ENCODE data around the gene NCL. TPM values are rescaled to one million over a fixed set of nuclear protein-coding genes. Genes with fewer than 3 reads are reported as not detected.

Gene NCL
- total and polyA plus RNA-seq, 2 of the 13 experiments (the other 11 are each of a cell fraction or from before 2014, with no cell fraction given), result 105 to 779 TPM

- TF ChIP-seq, protein P1, sequence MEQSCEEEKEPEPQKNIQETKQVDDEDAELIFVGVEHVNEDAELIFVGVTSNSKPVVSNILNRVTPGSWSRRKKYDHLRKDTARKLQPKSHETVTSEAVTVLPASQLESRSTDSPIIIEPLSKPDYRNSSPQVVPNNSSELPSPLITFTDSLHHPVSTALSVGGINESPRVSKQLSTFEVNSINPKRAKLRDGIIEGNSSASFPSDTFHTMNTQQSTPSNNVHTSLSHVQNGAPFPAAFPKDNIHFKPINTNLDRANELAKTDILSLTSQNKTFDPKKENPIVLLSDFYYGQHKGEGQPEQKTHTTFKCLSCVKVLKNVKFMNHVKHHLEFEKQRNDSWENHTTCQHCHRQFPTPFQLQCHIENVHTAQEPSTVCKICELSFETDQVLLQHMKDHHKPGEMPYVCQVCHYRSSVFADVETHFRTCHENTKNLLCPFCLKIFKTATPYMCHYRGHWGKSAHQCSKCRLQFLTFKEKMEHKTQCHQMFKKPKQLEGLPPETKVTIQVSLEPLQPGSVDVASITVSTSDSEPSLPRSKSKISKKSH (CRISPR knock-in tag; IDR thresholded peaks at IDR 0.05; ENCODE audit: borderline replicate concordance), result no peak
- no peak for TF ChIP-seq ZNF839 (CRISPR knock-in tag; IDR thresholded peaks at IDR 0.05; ENCODE audit: borderline replicate concordance)
- no peak for TF ChIP-seq CREB1 (IDR thresholded peaks at IDR 0.05)
- no peak for TF ChIP-seq CREB1 (CRISPR knock-in tag; IDR thresholded peaks at IDR 0.05)
- TF ChIP-seq, protein P2, sequence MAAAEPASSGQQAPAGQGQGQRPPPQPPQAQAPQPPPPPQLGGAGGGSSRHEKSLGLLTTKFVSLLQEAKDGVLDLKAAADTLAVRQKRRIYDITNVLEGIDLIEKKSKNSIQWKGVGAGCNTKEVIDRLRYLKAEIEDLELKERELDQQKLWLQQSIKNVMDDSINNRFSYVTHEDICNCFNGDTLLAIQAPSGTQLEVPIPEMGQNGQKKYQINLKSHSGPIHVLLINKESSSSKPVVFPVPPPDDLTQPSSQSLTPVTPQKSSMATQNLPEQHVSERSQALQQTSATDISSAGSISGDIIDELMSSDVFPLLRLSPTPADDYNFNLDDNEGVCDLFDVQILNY (CRISPR knock-in tag; conservative IDR thresholded peaks at IDR 0.05), result no peak
- TF ChIP-seq ZNF329 (CRISPR knock-in tag; IDR thresholded peaks at IDR 0.05; ENCODE audit: low read depth), result no peak
- TF ChIP-seq MYNN (CRISPR knock-in tag; IDR thresholded peaks at IDR 0.05; ENCODE audit: low read depth), result no peak
- no peak for TF ChIP-seq WIZ (CRISPR knock-in tag; IDR thresholded peaks at IDR 0.05)
- TF ChIP-seq ZNF749 (CRISPR knock-in tag; IDR thresholded peaks at IDR 0.05; ENCODE audit: borderline replicate concordance), result no peak
- no peak for TF ChIP-seq MAFF (IDR thresholded peaks at IDR 0.05; ENCODE audit: low read depth, low read length)
- TF ChIP-seq, protein P3, sequence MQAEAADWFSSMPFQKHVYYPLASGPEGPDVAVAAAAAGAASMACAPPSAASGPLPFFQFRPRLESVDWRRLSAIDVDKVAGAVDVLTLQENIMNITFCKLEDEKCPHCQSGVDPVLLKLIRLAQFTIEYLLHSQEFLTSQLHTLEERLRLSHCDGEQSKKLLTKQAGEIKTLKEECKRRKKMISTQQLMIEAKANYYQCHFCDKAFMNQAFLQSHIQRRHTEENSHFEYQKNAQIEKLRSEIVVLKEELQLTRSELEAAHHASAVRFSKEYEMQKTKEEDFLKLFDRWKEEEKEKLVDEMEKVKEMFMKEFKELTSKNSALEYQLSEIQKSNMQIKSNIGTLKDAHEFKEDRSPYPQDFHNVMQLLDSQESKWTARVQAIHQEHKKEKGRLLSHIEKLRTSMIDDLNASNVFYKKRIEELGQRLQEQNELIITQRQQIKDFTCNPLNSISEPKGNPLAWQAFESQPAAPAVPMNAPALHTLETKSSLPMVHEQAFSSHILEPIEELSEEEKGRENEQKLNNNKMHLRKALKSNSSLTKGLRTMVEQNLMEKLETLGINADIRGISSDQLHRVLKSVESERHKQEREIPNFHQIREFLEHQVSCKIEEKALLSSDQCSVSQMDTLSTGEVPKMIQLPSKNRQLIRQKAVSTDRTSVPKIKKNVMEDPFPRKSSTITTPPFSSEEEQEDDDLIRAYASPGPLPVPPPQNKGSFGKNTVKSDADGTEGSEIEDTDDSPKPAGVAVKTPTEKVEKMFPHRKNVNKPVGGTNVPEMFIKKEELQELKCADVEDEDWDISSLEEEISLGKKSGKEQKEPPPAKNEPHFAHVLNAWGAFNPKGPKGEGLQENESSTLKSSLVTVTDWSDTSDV (CRISPR knock-in tag; IDR thresholded peaks at IDR 0.05), result no peak
- TF ChIP-seq, protein P4, sequence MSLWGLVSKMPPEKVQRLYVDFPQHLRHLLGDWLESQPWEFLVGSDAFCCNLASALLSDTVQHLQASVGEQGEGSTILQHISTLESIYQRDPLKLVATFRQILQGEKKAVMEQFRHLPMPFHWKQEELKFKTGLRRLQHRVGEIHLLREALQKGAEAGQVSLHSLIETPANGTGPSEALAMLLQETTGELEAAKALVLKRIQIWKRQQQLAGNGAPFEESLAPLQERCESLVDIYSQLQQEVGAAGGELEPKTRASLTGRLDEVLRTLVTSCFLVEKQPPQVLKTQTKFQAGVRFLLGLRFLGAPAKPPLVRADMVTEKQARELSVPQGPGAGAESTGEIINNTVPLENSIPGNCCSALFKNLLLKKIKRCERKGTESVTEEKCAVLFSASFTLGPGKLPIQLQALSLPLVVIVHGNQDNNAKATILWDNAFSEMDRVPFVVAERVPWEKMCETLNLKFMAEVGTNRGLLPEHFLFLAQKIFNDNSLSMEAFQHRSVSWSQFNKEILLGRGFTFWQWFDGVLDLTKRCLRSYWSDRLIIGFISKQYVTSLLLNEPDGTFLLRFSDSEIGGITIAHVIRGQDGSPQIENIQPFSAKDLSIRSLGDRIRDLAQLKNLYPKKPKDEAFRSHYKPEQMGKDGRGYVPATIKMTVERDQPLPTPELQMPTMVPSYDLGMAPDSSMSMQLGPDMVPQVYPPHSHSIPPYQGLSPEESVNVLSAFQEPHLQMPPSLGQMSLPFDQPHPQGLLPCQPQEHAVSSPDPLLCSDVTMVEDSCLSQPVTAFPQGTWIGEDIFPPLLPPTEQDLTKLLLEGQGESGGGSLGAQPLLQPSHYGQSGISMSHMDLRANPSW (CRISPR knock-in tag; IDR thresholded peaks at IDR 0.05; ENCODE audit: borderline replicate concordance), result no peak
- TF ChIP-seq ZFP36L2 (CRISPR knock-in tag; IDR thresholded peaks at IDR 0.05), result no peak
- no peak for TF ChIP-seq ZNF367 (CRISPR knock-in tag; IDR thresholded peaks at IDR 0.05; ENCODE audit: borderline replicate concordance)
- no peak for TF ChIP-seq IRF2 (CRISPR knock-in tag; IDR thresholded peaks at IDR 0.05)
- no peak for TF ChIP-seq HMG20B (CRISPR knock-in tag; conservative IDR thresholded peaks at IDR 0.05)
- TF ChIP-seq MEIS2 (CRISPR knock-in tag; IDR thresholded peaks at IDR 0.05), result no peak; the same call in 1 of the 2 replicates
- no peak; the same call in 1 of the 2 replicates for TF ChIP-seq HDAC1 (CRISPR knock-in tag; IDR thresholded peaks at IDR 0.05)
- no peak for TF ChIP-seq KLF11 (CRISPR knock-in tag; IDR thresholded peaks at IDR 0.05)
- no peak for TF ChIP-seq TGIF2 (CRISPR knock-in tag; IDR thresholded peaks at IDR 0.05)
- TF ChIP-seq, protein P5, sequence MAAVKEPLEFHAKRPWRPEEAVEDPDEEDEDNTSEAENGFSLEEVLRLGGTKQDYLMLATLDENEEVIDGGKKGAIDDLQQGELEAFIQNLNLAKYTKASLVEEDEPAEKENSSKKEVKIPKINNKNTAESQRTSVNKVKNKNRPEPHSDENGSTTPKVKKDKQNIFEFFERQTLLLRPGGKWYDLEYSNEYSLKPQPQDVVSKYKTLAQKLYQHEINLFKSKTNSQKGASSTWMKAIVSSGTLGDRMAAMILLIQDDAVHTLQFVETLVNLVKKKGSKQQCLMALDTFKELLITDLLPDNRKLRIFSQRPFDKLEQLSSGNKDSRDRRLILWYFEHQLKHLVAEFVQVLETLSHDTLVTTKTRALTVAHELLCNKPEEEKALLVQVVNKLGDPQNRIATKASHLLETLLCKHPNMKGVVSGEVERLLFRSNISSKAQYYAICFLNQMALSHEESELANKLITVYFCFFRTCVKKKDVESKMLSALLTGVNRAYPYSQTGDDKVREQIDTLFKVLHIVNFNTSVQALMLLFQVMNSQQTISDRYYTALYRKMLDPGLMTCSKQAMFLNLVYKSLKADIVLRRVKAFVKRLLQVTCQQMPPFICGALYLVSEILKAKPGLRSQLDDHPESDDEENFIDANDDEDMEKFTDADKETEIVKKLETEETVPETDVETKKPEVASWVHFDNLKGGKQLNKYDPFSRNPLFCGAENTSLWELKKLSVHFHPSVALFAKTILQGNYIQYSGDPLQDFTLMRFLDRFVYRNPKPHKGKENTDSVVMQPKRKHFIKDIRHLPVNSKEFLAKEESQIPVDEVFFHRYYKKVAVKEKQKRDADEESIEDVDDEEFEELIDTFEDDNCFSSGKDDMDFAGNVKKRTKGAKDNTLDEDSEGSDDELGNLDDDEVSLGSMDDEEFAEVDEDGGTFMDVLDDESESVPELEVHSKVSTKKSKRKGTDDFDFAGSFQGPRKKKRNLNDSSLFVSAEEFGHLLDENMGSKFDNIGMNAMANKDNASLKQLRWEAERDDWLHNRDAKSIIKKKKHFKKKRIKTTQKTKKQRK (IDR thresholded peaks at IDR 0.05; ENCODE audit: low read length), result no peak
Measured at GRCh38 chr2:231412618-231412963, 51.7 kb downstream of the NCL start (continued).

Data from HepG2 (cell line).